Measurements from ENCODE around the gene PRSS2. TPM values are rescaled to one million over a fixed set of nuclear protein-coding genes. Genes with fewer than 3 reads are reported as not detected.

PRSS2 gene
- polyA plus RNA-seq (2013, experiment 1 of 2): not detected
- polyA plus RNA-seq (2013, experiment 2 of 2): not detected

- WGBS: 58% methylated on average over 7 of the region's 7 CpGs
- Histone ChIP-seq H3K4ac (ENCODE audit: low read depth in 1 of 2, low read length in 2 of 2) (no peak within 1 kb of the TSS), H2AFZ (ENCODE audit: low read depth, low read length) (no peak within 1 kb of the TSS), H2BK5ac (ENCODE audit: low read depth, low read length, poor library complexity, severe bottlenecking) (no peak within 1 kb of the TSS), H3K36me3 (ENCODE audit: control insufficient read depth in 1 of 2, insufficient read depth in 2 of 2, low read depth in 1 of 2, low read length in 2 of 2) (no peaks in the 10 kb centered on the region), H3K14ac (ENCODE audit: low read length in 2 of 2) (peak within 1 kb of the TSS in 1 of 2 experiments; percentile 36), H3K27me3 (ENCODE audit: control insufficient read depth in 1 of 2, insufficient read depth in 1 of 2, low read length in 2 of 2) (peaks cover 21 to 55% of the 10 kb centered on the region in 2 experiments), H3K79me1 (replicated peaks; ENCODE audit: low read length, poor library complexity, severe bottlenecking) (no peaks in the 10 kb centered on the region), H4K8ac (ENCODE audit: low read length) (no peak within 1 kb of the TSS), H3K4me1 (ENCODE audit: control insufficient read depth, insufficient read depth, low read depth, low read length) (no peaks in the 10 kb centered on the region), H2BK15ac (ENCODE audit: low read depth, poor library complexity, severe bottlenecking) (no peak within 1 kb of the TSS), H2BK120ac (ENCODE audit: low read depth, low read length) (no peak within 1 kb of the TSS), H3K27ac (ENCODE audit: low read length, poor library complexity, severe bottlenecking) (no peak within 1 kb of the TSS), H2BK12ac (ENCODE audit: low read length in 2 of 2) (no peak within 1 kb of the TSS), H3K23ac (ENCODE audit: low read length in 2 of 2) (no peak within 1 kb of the TSS), H2AK5ac (ENCODE audit: low read length, severe bottlenecking) (no peak within 1 kb of the TSS), H3K9me3 (ENCODE audit: control insufficient read depth, low read length) (no peaks in the 10 kb centered on the region), H3K18ac (ENCODE audit: low read depth in 1 of 2, low read length in 2 of 2) (no peak within 1 kb of the TSS), H4K91ac (ENCODE audit: low read length) (no peak within 1 kb of the TSS), H3K9ac (ENCODE audit: low read length) (no peak within 1 kb of the TSS), H3K4me3 (ENCODE audit: insufficient read depth in 1 of 2, low read depth in 1 of 2, low read length in 2 of 2) (no peak within 1 kb of the TSS), H3K4me2 (ENCODE audit: low read length, poor library complexity, severe bottlenecking) (no peak within 1 kb of the TSS)
- DNase-seq: no peak
These were observed at the start of gene PRSS2 for GRCh38 chr7:142770661-142771352. Gene PRSS2, plus strand, starts transcription at chr7:142770970. Its CDS starts 13 bp downstream, at chr7:142770983.

- Histone ChIP-seq H3K23ac (ENCODE audit: low read length in 2 of 2) (no peak overlapping the region), H2BK120ac (ENCODE audit: low read depth, low read length) (no peak overlapping the region), H3K4me1 (ENCODE audit: control insufficient read depth, insufficient read depth, low read depth, low read length) (no peaks in the 10 kb centered on the region), H3K36me3 (ENCODE audit: control insufficient read depth in 1 of 2, insufficient read depth in 2 of 2, low read depth in 1 of 2, low read length in 2 of 2) (no peaks in the 10 kb centered on the region), H3K18ac (ENCODE audit: low read depth in 1 of 2, low read length in 2 of 2) (no peak overlapping the region), H2BK12ac (ENCODE audit: low read length in 2 of 2) (no peak overlapping the region), H4K91ac (ENCODE audit: low read length) (no peak overlapping the region), H3K79me1 (replicated peaks; ENCODE audit: low read length, poor library complexity, severe bottlenecking) (no peaks in the 10 kb centered on the region), H3K27me3 (ENCODE audit: control insufficient read depth in 1 of 2, insufficient read depth in 1 of 2, low read length in 2 of 2) (peaks cover 0 to 41% of the 10 kb centered on the region in 2 experiments), H3K9me3 (ENCODE audit: control insufficient read depth, low read length) (no peaks in the 10 kb centered on the region), H2AFZ (ENCODE audit: low read depth, low read length) (no peak overlapping the region), H3K4me3 (ENCODE audit: insufficient read depth in 1 of 2, low read depth in 1 of 2, low read length in 2 of 2) (no peak overlapping the region), H3K9ac (ENCODE audit: low read length) (no peak overlapping the region), H2AK5ac (ENCODE audit: low read length, severe bottlenecking) (no peak overlapping the region), H3K4me2 (ENCODE audit: low read length, poor library complexity, severe bottlenecking) (no peak overlapping the region), H2BK15ac (ENCODE audit: low read depth, poor library complexity, severe bottlenecking) (no peak overlapping the region), H2BK5ac (ENCODE audit: low read depth, low read length, poor library complexity, severe bottlenecking) (no peak overlapping the region), H4K8ac (ENCODE audit: low read length) (no peak overlapping the region), H3K14ac (ENCODE audit: low read length in 2 of 2) (no peak overlapping the region), H3K27ac (ENCODE audit: low read length, poor library complexity, severe bottlenecking) (no peak overlapping the region), H3K4ac (ENCODE audit: low read depth in 1 of 2, low read length in 2 of 2) (no peak overlapping the region)
- WGBS: 94% methylated on average over 10 of the region's 10 CpGs
- DNase-seq: no peak
These were observed 49.8 kb upstream of the PRSS2 start for GRCh38 chr7:142720986-142721385.

DNA sequence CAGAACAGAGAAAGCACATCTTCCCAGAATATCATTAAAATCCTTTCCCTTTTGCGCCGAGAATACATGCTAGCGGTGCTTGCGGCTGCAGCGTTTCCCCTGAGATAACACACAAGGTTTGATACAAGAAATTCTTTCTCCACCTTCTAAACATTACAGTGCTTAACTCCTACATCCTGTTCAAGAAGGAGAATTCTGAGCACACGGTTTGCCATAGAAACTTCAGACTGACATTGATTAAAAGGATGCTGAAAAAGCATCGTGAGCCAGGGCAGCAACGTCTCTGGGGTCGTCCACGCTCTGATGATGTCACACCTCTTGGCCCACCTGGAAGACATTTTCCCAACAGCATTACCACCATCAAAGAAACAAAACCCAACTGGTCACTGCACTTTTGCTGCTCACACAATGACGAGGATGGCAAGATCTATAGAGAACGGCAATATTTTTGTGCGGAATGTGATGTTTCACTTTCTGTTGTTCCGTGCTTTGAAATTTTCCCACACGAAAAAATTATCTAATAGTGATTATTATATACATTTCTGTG lies 48.4 kb upstream of the PRSS2 start:
- H3K9ac ChIP-seq (ENCODE audit: low read length): no peak overlapping the region
- no peak overlapping the region for H2BK15ac ChIP-seq (ENCODE audit: low read depth, poor library complexity, severe bottlenecking)
- no peak overlapping the region for H3K18ac ChIP-seq (ENCODE audit: low read depth in 1 of 2, low read length in 2 of 2)
- DNase-seq: no peak
- no peak overlapping the region for H3K14ac ChIP-seq (ENCODE audit: low read length in 2 of 2)
- no peaks in the 10 kb centered on the region for H3K36me3 ChIP-seq (ENCODE audit: control insufficient read depth in 1 of 2, insufficient read depth in 2 of 2, low read depth in 1 of 2, low read length in 2 of 2)
- no peak overlapping the region for H4K91ac ChIP-seq (ENCODE audit: low read length)
- H2AK5ac ChIP-seq (ENCODE audit: low read length, severe bottlenecking): no peak overlapping the region
- H3K9me3 ChIP-seq (ENCODE audit: control insufficient read depth, low read length): no peaks in the 10 kb centered on the region
- H2BK5ac ChIP-seq (ENCODE audit: low read depth, low read length, poor library complexity, severe bottlenecking): no peak overlapping the region
- H3K27ac ChIP-seq (ENCODE audit: low read length, poor library complexity, severe bottlenecking): no peak overlapping the region
- no peaks in the 10 kb centered on the region for H3K4me1 ChIP-seq (ENCODE audit: control insufficient read depth, insufficient read depth, low read depth, low read length)
- H3K23ac ChIP-seq (ENCODE audit: low read length in 2 of 2): no peak overlapping the region
- no peak overlapping the region for H3K4me3 ChIP-seq (ENCODE audit: insufficient read depth in 1 of 2, low read depth in 1 of 2, low read length in 2 of 2)
- H3K4me2 ChIP-seq (ENCODE audit: low read length, poor library complexity, severe bottlenecking): no peak overlapping the region
- H4K8ac ChIP-seq (ENCODE audit: low read length): no peak overlapping the region
- no peak overlapping the region for H3K4ac ChIP-seq (ENCODE audit: low read depth in 1 of 2, low read length in 2 of 2)
- H2BK120ac ChIP-seq (ENCODE audit: low read depth, low read length): no peak overlapping the region
- H3K79me1 ChIP-seq (replicated peaks; ENCODE audit: low read length, poor library complexity, severe bottlenecking): no peaks in the 10 kb centered on the region
- H2AFZ ChIP-seq (ENCODE audit: low read depth, low read length): no peak overlapping the region
- no peak overlapping the region for H2BK12ac ChIP-seq (ENCODE audit: low read length in 2 of 2)
- H3K27me3 ChIP-seq (ENCODE audit: control insufficient read depth in 1 of 2, insufficient read depth in 1 of 2, low read length in 2 of 2): peaks cover 0 to 36% of the 10 kb centered on the region in 2 experiments
- WGBS: 88% methylated on average over 12 of the region's 15 CpGs

DNA sequence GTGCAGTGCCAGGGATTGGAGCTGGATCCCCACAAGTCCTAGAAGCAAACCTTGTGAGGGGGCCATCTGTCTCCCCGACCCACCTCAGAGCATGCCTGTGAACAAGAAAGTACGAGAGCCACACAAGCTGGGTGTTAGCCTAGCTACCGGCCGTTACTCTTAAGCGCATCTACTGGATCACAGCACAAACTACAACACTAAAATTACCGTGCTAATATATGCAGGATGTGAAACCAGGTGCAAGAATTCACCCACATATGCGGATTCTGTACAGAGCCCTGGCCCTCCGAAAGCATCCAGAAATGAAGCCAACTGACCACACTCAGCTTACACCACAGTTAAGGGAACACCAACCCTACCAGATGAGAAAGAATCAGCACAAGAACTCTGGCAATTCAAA lies 37.5 kb upstream of the PRSS2 start:
- Histone ChIP-seq H3K4me2 (ENCODE audit: low read length, poor library complexity, severe bottlenecking) (no peak overlapping the region), H3K9me3 (ENCODE audit: control insufficient read depth, low read length) (no peaks in the 10 kb centered on the region), H3K79me1 (replicated peaks; ENCODE audit: low read length, poor library complexity, severe bottlenecking) (no peaks in the 10 kb centered on the region), H3K4me1 (ENCODE audit: control insufficient read depth, insufficient read depth, low read depth, low read length) (no peaks in the 10 kb centered on the region), H3K4ac (ENCODE audit: low read depth in 1 of 2, low read length in 2 of 2) (no peak overlapping the region), H3K14ac (ENCODE audit: low read length in 2 of 2) (no peak overlapping the region), H2BK12ac (ENCODE audit: low read length in 2 of 2) (no peak overlapping the region), H3K27me3 (ENCODE audit: control insufficient read depth in 1 of 2, insufficient read depth in 1 of 2, low read length in 2 of 2) (peaks cover 0 to 4% of the 10 kb centered on the region in 2 experiments), H2AK5ac (ENCODE audit: low read length, severe bottlenecking) (no peak overlapping the region), H2BK120ac (ENCODE audit: low read depth, low read length) (no peak overlapping the region), H2BK5ac (ENCODE audit: low read depth, low read length, poor library complexity, severe bottlenecking) (no peak overlapping the region), H3K18ac (ENCODE audit: low read depth in 1 of 2, low read length in 2 of 2) (no peak overlapping the region), H3K9ac (ENCODE audit: low read length) (no peak overlapping the region), H3K36me3 (ENCODE audit: control insufficient read depth in 1 of 2, insufficient read depth in 2 of 2, low read depth in 1 of 2, low read length in 2 of 2) (no peaks in the 10 kb centered on the region), H3K4me3 (ENCODE audit: insufficient read depth in 1 of 2, low read depth in 1 of 2, low read length in 2 of 2) (no peak overlapping the region), H2AFZ (ENCODE audit: low read depth, low read length) (no peak overlapping the region), H2BK15ac (ENCODE audit: low read depth, poor library complexity, severe bottlenecking) (no peak overlapping the region), H3K23ac (ENCODE audit: low read length in 2 of 2) (no peak overlapping the region), H3K27ac (ENCODE audit: low read length, poor library complexity, severe bottlenecking) (no peak overlapping the region), H4K91ac (ENCODE audit: low read length) (no peak overlapping the region), H4K8ac (ENCODE audit: low read length) (no peak overlapping the region)
- no peak for DNase-seq
- 87% methylated on average over 8 of the region's 8 CpGs for WGBS
